ENCODE data around the gene SLC16A3. TPM values are rescaled to one million over a fixed set of nuclear protein-coding genes. Genes with fewer than 3 reads are reported as not detected.

Gene SLC16A3
- total RNA-seq, 2 donors from 2014 or later, result 76.0 to 113 TPM

DNA sequence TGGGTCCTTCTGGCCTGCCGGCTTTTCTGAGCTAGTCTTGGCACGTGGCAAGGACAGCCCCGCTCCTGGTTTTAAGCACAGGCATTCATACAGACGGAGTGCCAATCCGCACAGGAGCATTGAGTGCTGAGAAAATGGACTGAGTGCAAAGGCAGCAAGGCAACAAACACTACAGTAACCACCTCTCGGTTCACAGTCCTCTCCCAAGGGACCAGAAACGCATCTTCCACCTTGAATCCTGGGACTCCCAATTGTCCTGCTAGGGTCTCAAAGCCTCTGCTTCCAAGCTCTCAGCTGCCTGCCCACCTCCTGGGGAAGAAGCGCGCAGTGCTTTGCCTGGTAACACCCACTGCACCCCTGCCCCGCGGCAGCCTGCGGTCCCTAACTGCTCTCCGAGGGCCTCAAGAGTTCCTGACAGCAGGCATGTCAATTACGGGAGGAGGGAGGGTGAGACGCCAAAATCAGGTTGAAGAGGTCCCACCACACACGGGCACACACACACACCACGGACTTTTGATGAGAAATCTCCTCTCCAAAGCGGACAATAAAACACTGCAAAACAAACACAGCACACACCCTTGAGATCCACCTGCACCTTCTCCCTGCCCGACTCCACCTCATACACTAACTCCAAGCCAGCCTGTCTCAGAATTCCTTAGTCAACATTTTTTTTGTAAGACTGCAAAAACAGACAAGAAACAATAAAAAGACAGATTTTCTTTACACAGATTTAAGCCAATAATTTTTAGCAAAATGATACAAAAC lies 15.0 kb downstream of the SLC16A3 start:
- ATAC-seq (ENCODE audit: insufficient number of reproducible peaks, low FRiP score, low read depth) (no peak), DNase-seq (ENCODE audit: low spot score) (no peak)
- peaks cover 50 to 60% of the 10 kb centered on the region in 2 donors for H3K4me1 ChIP-seq (ENCODE audit: control insufficient read depth in 1 of 2, low read depth in 2 of 2)
- H3K4me3 ChIP-seq, result no peak overlapping the region
- peaks cover 47% of the 10 kb centered on the region for H3K36me3 ChIP-seq
- H3K27ac ChIP-seq, result no peak overlapping the region
- H3K27me3 ChIP-seq (replicated peaks; ENCODE audit: insufficient read depth), result no peaks in the 10 kb centered on the region
- H3K9me3 ChIP-seq, result no peaks in the 10 kb centered on the region
- TF ChIP-seq, protein P1, sequence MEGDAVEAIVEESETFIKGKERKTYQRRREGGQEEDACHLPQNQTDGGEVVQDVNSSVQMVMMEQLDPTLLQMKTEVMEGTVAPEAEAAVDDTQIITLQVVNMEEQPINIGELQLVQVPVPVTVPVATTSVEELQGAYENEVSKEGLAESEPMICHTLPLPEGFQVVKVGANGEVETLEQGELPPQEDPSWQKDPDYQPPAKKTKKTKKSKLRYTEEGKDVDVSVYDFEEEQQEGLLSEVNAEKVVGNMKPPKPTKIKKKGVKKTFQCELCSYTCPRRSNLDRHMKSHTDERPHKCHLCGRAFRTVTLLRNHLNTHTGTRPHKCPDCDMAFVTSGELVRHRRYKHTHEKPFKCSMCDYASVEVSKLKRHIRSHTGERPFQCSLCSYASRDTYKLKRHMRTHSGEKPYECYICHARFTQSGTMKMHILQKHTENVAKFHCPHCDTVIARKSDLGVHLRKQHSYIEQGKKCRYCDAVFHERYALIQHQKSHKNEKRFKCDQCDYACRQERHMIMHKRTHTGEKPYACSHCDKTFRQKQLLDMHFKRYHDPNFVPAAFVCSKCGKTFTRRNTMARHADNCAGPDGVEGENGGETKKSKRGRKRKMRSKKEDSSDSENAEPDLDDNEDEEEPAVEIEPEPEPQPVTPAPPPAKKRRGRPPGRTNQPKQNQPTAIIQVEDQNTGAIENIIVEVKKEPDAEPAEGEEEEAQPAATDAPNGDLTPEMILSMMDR (IDR thresholded peaks at IDR 0.05), result no peak

GRCh38 chr17:82244413-82245133 lies 15.7 kb downstream of the SLC16A3 start:
- H3K27ac ChIP-seq, result no peak overlapping the region
- no peak for ATAC-seq (ENCODE audit: insufficient number of reproducible peaks, low FRiP score, low read depth)
- H3K4me3 ChIP-seq, result no peak overlapping the region
- no peak for DNase-seq (ENCODE audit: low spot score)
- peaks cover 52% of the 10 kb centered on the region for H3K36me3 ChIP-seq
- TF ChIP-seq, protein P1 (IDR thresholded peaks at IDR 0.05), result peak; percentile 44
- H3K27me3 ChIP-seq (replicated peaks; ENCODE audit: insufficient read depth), result no peaks in the 10 kb centered on the region
- peaks cover 47 to 55% of the 10 kb centered on the region in 2 donors for H3K4me1 ChIP-seq (ENCODE audit: control insufficient read depth in 1 of 2, low read depth in 2 of 2)
- H3K9me3 ChIP-seq, result no peaks in the 10 kb centered on the region

DNA sequence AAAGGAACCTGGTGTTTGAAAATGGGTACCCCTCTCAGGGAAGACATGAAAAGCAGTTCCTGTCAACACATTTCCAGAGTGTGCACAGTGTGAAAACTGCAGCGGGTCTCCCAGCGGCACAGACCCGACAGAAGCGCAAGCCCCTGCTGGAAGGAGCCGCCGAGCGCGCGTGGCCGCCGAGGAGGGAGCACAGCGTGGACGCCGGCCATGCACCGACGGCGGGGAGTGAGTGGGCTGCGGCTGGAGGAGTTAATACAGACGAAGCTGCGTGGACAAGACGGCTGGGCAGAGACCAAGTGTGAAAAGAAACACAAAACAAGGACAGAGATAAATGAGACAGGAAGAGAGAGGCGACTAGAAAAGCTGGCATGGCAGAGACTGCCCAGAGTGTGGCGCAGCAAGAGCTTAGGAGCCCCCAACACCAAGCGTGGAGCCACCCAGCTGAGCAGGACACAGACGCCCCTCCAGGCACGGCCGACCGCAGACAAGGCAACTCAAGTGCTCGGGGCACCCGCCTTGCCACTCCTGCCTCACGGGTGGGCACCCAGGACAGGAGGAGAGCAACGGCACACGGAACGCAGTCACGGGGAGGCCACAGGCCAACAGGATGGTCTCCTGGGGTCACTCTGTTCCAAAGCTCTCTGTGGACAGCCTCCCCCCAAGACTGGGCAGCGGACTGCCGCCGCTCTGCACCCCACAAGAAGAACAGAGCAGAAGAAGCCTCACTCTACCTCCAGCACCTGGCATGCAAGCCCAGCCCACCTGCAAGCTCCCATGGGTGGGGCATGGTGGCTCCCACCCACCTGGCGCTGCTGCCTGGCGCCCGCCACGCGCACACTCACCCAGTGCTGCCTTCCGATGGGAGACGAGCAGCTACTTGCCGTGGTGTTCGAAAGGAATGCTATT lies 16.5 kb downstream of the SLC16A3 start:
- DNase-seq (ENCODE audit: low spot score) (no peak), ATAC-seq (ENCODE audit: insufficient number of reproducible peaks, low FRiP score, low read depth) (no peak)
- H3K27ac ChIP-seq, result no peak overlapping the region
- H3K27me3 ChIP-seq (replicated peaks; ENCODE audit: insufficient read depth), result no peaks in the 10 kb centered on the region
- H3K4me1 ChIP-seq (ENCODE audit: control insufficient read depth in 1 of 2, low read depth in 2 of 2), result peaks cover 39 to 47% of the 10 kb centered on the region in 2 donors
- no peak overlapping the region for H3K4me3 ChIP-seq
- H3K9me3 ChIP-seq, result no peaks in the 10 kb centered on the region
- peaks cover 54% of the 10 kb centered on the region for H3K36me3 ChIP-seq
- TF ChIP-seq, protein P1 (IDR thresholded peaks at IDR 0.05), result no peak

DNA sequence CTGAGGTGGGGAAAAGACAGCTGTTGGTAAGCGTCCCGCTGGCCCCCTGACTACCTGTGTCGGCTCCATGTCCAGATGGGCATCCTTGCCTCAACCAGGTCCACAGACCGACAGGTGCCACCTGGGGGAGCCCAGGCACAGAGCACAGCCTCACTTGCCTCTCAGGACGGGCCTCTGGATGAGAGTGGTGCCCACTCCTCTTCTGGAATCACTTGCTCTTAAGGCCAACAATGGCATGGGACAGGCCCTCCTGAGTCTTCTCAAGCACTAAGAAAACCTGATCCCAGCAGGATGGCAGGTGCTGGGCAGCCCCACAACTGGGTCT lies 17.2 kb downstream of the SLC16A3 start:
- Histone ChIP-seq H3K9me3 (no peaks in the 10 kb centered on the region), H3K27me3 (replicated peaks; ENCODE audit: insufficient read depth) (no peaks in the 10 kb centered on the region), H3K36me3 (peaks cover 60% of the 10 kb centered on the region), H3K4me1 (ENCODE audit: control insufficient read depth in 1 of 2, low read depth in 2 of 2) (peaks cover 32 to 41% of the 10 kb centered on the region in 2 donors), H3K27ac (peak overlapping the region; percentile 30 to 51), H3K4me3 (no peak overlapping the region)
- TF ChIP-seq, protein P1 (IDR thresholded peaks at IDR 0.05), result no peak
- DNase-seq (ENCODE audit: low spot score), result no peak
- no peak for ATAC-seq (ENCODE audit: insufficient number of reproducible peaks, low FRiP score, low read depth)

Data from thoracic aorta (tissue), 2 donors.